ENCODE results near the gene LUZP2. TPM values are rescaled to one million over a fixed set of nuclear protein-coding genes. Genes with fewer than 3 reads are reported as not detected.
A peak's percentile ranks its signal among the peaks of the same experiment; 100 is the strongest.

LUZP2 gene
- total RNA-seq, 3 donors from 2014 or later: 1.6 to 5.6 (median 4.4) TPM

- no peak for TF ChIP-seq CTCF (IDR thresholded peaks at IDR 0.05)
- ATAC-seq (peak; percentile 98), DNase-seq (peak in 2 of 3 donors; percentile 57 to 62)
- Histone ChIP-seq H3K36me3 (ENCODE audit: low read depth) (no peaks in the 10 kb centered on the region), H3K4me1 (ENCODE audit: low read depth) (no peaks in the 10 kb centered on the region), H3K9me3 (no peaks in the 10 kb centered on the region), H3K4me3 (no peak overlapping the region)
- intact Hi-C loops (cut with DNase I, micrococcal nuclease): no loop called here
Measured at GRCh38 chr11:24932110-24933000, 435.5 kb downstream of the LUZP2 start.

- Histone ChIP-seq H3K36me3 (ENCODE audit: low read depth) (no peaks in the 10 kb centered on the region), H3K4me3 (no peak overlapping the region), H3K4me1 (ENCODE audit: low read depth) (no peaks in the 10 kb centered on the region), H3K9me3 (no peaks in the 10 kb centered on the region)
- no peak for TF ChIP-seq CTCF (IDR thresholded peaks at IDR 0.05)
- DNase-seq (no peak), ATAC-seq (no peak)
- intact Hi-C loops (cut with DNase I, micrococcal nuclease): no loop called here
Measured at GRCh38 chr11:24934733-24935439, 438.0 kb downstream of the LUZP2 start.

GRCh38 chr11:24944891-24945290 is 448.0 kb downstream of the LUZP2 start:
- intact Hi-C loops (cut with DNase I, micrococcal nuclease): no loop called here

GRCh38 chr11:24949406-24949805 is 452.6 kb downstream of the LUZP2 start:
- H3K9me3 ChIP-seq: no peaks in the 10 kb centered on the region
- no peaks in the 10 kb centered on the region for H3K36me3 ChIP-seq (ENCODE audit: low read depth)
- H3K4me3 ChIP-seq: no peak overlapping the region
- intact Hi-C loops (cut with DNase I, micrococcal nuclease): no loop called here
- TF ChIP-seq CTCF (IDR thresholded peaks at IDR 0.05): no peak
- no peaks in the 10 kb centered on the region for H3K4me1 ChIP-seq (ENCODE audit: low read depth)
- ATAC-seq: no peak
- DNase-seq: no peak

More at GRCh38 chr11:24944891-24945290, 448.0 kb downstream of the LUZP2 start:
- no peaks in the 10 kb centered on the region for H3K9me3 ChIP-seq
- H3K4me1 ChIP-seq (ENCODE audit: low read depth): no peaks in the 10 kb centered on the region
- no peak overlapping the region for H3K4me3 ChIP-seq
- H3K36me3 ChIP-seq (ENCODE audit: low read depth): no peaks in the 10 kb centered on the region
- no peak for TF ChIP-seq CTCF (IDR thresholded peaks at IDR 0.05)
- DNase-seq: no peak
- ATAC-seq: no peak

- Histone ChIP-seq H3K4me1 (ENCODE audit: low read depth) (no peaks in the 10 kb centered on the region), H3K4me3 (no peak overlapping the region), H3K9me3 (no peaks in the 10 kb centered on the region), H3K36me3 (ENCODE audit: low read depth) (no peaks in the 10 kb centered on the region)
- TF ChIP-seq CTCF (IDR thresholded peaks at IDR 0.05): no peak
- intact Hi-C loops (cut with DNase I, micrococcal nuclease): no loop called here
- ATAC-seq: no peak
- DNase-seq: no peak
Measured at GRCh38 chr11:24963852-24964251, 467.0 kb downstream of the LUZP2 start.
